ENCODE data around the gene AKAP13. TPM values are rescaled to one million over a fixed set of nuclear protein-coding genes. Genes with fewer than 3 reads are reported as not detected.

AKAP13 gene
- total RNA-seq, 1 donor from 2014 or later: 41.1 TPM

- Histone ChIP-seq H3K4me3 (ENCODE audit: low read depth, low read length) (no peak overlapping the region), H3K36me3 (ENCODE audit: control insufficient read depth, insufficient read depth, low read length) (no peaks in the 10 kb centered on the region), H3K27me3 (ENCODE audit: control insufficient read depth, insufficient read depth, low read length) (no peaks in the 10 kb centered on the region)
- FAIRE-seq (no peak), DNase-seq (ENCODE audit: low read depth) (no peak)
- TF ChIP-seq, protein P1, sequence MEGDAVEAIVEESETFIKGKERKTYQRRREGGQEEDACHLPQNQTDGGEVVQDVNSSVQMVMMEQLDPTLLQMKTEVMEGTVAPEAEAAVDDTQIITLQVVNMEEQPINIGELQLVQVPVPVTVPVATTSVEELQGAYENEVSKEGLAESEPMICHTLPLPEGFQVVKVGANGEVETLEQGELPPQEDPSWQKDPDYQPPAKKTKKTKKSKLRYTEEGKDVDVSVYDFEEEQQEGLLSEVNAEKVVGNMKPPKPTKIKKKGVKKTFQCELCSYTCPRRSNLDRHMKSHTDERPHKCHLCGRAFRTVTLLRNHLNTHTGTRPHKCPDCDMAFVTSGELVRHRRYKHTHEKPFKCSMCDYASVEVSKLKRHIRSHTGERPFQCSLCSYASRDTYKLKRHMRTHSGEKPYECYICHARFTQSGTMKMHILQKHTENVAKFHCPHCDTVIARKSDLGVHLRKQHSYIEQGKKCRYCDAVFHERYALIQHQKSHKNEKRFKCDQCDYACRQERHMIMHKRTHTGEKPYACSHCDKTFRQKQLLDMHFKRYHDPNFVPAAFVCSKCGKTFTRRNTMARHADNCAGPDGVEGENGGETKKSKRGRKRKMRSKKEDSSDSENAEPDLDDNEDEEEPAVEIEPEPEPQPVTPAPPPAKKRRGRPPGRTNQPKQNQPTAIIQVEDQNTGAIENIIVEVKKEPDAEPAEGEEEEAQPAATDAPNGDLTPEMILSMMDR (IDR thresholded peaks at IDR 0.05; ENCODE audit: insufficient read depth, low read length, severe bottlenecking): no peak
Measured at GRCh38 chr15:85353516-85353915, 26.9 kb upstream of the AKAP13 start.

DNA sequence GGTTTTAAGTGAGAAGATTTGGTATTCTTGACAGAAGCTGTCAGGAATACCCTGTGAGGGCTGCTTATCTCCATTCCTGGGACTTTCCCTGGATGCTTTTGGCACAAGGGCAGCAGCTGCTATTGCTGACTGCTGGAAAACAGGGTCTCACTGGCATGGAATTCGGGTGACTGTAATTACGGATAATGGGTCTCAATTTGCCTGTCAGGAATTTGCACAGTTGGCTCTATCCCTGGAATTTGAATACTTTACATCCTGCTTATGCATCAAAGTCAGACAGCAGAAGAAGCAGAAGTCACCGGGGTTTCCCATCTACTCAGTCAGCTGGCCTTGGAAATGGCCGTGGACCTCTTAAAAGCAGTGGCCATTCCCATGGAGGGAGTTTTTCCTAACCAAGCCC lies 25.9 kb upstream of the AKAP13 start:
- FAIRE-seq (no peak), DNase-seq (ENCODE audit: low read depth) (no peak)
- Histone ChIP-seq H3K27me3 (ENCODE audit: control insufficient read depth, insufficient read depth, low read length) (no peaks in the 10 kb centered on the region), H3K4me3 (ENCODE audit: low read depth, low read length) (no peak overlapping the region), H3K36me3 (ENCODE audit: control insufficient read depth, insufficient read depth, low read length) (no peaks in the 10 kb centered on the region)
- TF ChIP-seq, protein P1 (IDR thresholded peaks at IDR 0.05; ENCODE audit: insufficient read depth, low read length, severe bottlenecking): no peak

GRCh38 chr15:85354948-85355347 lies 25.5 kb upstream of the AKAP13 start:
- DNase-seq (ENCODE audit: low read depth) (no peak), FAIRE-seq (no peak)
- Histone ChIP-seq H3K27me3 (ENCODE audit: control insufficient read depth, insufficient read depth, low read length) (no peaks in the 10 kb centered on the region), H3K4me3 (ENCODE audit: low read depth, low read length) (no peak overlapping the region), H3K36me3 (ENCODE audit: control insufficient read depth, insufficient read depth, low read length) (no peaks in the 10 kb centered on the region)
- TF ChIP-seq, protein P1 (IDR thresholded peaks at IDR 0.05; ENCODE audit: insufficient read depth, low read length, severe bottlenecking): no peak

DNA sequence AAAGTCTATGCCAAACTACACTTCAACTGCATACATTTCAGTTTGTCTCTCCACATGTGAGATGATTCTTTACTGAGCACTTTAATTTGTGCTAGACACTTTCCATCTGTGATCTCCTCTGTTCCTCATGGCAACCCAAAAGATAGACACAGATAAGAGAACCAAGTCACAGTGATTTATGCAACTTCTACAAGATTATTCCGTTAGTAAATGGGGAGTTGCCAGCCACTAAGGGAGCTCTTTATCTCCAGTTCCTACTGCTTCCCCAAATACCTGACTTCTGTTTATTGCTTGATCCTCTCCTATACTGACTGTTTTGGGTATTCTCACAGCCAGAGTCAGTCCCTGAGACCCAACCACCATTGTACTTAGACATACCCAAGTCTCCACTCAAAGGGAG lies 24.1 kb upstream of the AKAP13 start:
- FAIRE-seq: no peak
- no peak for DNase-seq (ENCODE audit: low read depth)
- H3K36me3 ChIP-seq (ENCODE audit: control insufficient read depth, insufficient read depth, low read length): no peaks in the 10 kb centered on the region
- H3K4me3 ChIP-seq (ENCODE audit: low read depth, low read length): no peak overlapping the region
- H3K27me3 ChIP-seq (ENCODE audit: control insufficient read depth, insufficient read depth, low read length): no peaks in the 10 kb centered on the region
- TF ChIP-seq, protein P1 (IDR thresholded peaks at IDR 0.05; ENCODE audit: insufficient read depth, low read length, severe bottlenecking): no peak

- FAIRE-seq (no peak), DNase-seq (ENCODE audit: low read depth) (no peak)
- H3K27me3 ChIP-seq (ENCODE audit: control insufficient read depth, insufficient read depth, low read length): no peaks in the 10 kb centered on the region
- H3K4me3 ChIP-seq (ENCODE audit: low read depth, low read length): no peak overlapping the region
- H3K36me3 ChIP-seq (ENCODE audit: control insufficient read depth, insufficient read depth, low read length): no peaks in the 10 kb centered on the region
- TF ChIP-seq, protein P1 (IDR thresholded peaks at IDR 0.05; ENCODE audit: insufficient read depth, low read length, severe bottlenecking): no peak
Measured at GRCh38 chr15:85361323-85361722, 19.1 kb upstream of the AKAP13 start.

- TF ChIP-seq, protein P1 (IDR thresholded peaks at IDR 0.05; ENCODE audit: insufficient read depth, low read length, severe bottlenecking): no peak
- no peaks in the 10 kb centered on the region for H3K36me3 ChIP-seq (ENCODE audit: control insufficient read depth, insufficient read depth, low read length)
- FAIRE-seq (no peak), DNase-seq (ENCODE audit: low read depth) (no peak)
- H3K4me3 ChIP-seq (ENCODE audit: low read depth, low read length): no peak overlapping the region
- H3K27me3 ChIP-seq (ENCODE audit: control insufficient read depth, insufficient read depth, low read length): no peaks in the 10 kb centered on the region
Measured at GRCh38 chr15:85362436-85363081, 17.8 kb upstream of the AKAP13 start.
